NOMO-1 treated with DMSO at 0.1 percent for 48 hours (cell line): ENCODE data around the gene SLC31A1.
"Not testable (repeated sequence)": the region's sequence is repeated elsewhere in the genome, so short reads cannot be mapped to it uniquely, and the experiment has no call there.

Source experiments
- DNase-seq: peaks from one replicate; lab custom pipeline; 2025; ENCODE audit not compliant: unreplicated experiment; lab: John Stamatoyannopoulos, UW

Gene SLC31A1

GRCh38 chr9:113258282-113258681 is 36.9 kb downstream of the SLC31A1 start:
- no peak for DNase-seq

- DNase-seq = no peak
These were observed 40.8 kb downstream of the SLC31A1 start for GRCh38 chr9:113261917-113262671.

GRCh38 chr9:113266174-113266573 is 44.8 kb downstream of the SLC31A1 start:
- DNase-seq = no peak

- DNase-seq = no peak
These were observed 46.7 kb downstream of the SLC31A1 start for GRCh38 chr9:113267911-113268566.

GRCh38 chr9:113269355-113269754 is 48.0 kb downstream of the SLC31A1 start:
- DNase-seq = no peak

- DNase-seq = no peak
These were observed 48.5 kb downstream of the SLC31A1 start for GRCh38 chr9:113269871-113270270.

- DNase-seq = peak; percentile 73
These were observed 53.3 kb downstream of the SLC31A1 start for GRCh38 chr9:113274474-113275156.

- peak; percentile 97 for DNase-seq
These were observed 54.1 kb downstream of the SLC31A1 start, which contains the start of the genes CDC26 and PRPF4 for GRCh38 chr9:113275157-113276131. CDC26 (minus strand) TSS chr9:113275572; CDS start chr9:113272507, 3,065 bp downstream. PRPF4 (plus strand) TSS chr9:113275658; CDS start chr9:113275744, 86 bp downstream.

GRCh38 chr9:113278840-113279239 is 57.5 kb downstream of the SLC31A1 start:
- DNase-seq = no peak

GRCh38 chr9:113281356-113281755 is 60.0 kb downstream of the SLC31A1 start:
- DNase-seq = no peak

GRCh38 chr9:113289091-113289490 is 67.7 kb downstream of the SLC31A1 start:
- no peak for DNase-seq

GRCh38 chr9:113290052-113290607 is 68.8 kb downstream of the SLC31A1 start:
- DNase-seq = no peak

GRCh38 chr9:113293285-113293878 is 72.0 kb downstream of the SLC31A1 start:
- DNase-seq = no peak

GRCh38 chr9:113296247-113296646 is 74.9 kb downstream of the SLC31A1 start:
- not testable (repeated sequence) for DNase-seq

GRCh38 chr9:113296796-113297558 is 75.6 kb downstream of the SLC31A1 start:
- no peak for DNase-seq

- no peak for DNase-seq
These were observed 77.0 kb downstream of the SLC31A1 start for GRCh38 chr9:113298311-113298710.

- DNase-seq = no peak
These were observed 77.8 kb downstream of the SLC31A1 start for GRCh38 chr9:113298924-113299770.

GRCh38 chr9:113299800-113300292 is 78.5 kb downstream of the SLC31A1 start:
- DNase-seq = peak; percentile 73
